Measurements from ENCODE around the gene AP3B1.

AP3B1 gene

DNA sequence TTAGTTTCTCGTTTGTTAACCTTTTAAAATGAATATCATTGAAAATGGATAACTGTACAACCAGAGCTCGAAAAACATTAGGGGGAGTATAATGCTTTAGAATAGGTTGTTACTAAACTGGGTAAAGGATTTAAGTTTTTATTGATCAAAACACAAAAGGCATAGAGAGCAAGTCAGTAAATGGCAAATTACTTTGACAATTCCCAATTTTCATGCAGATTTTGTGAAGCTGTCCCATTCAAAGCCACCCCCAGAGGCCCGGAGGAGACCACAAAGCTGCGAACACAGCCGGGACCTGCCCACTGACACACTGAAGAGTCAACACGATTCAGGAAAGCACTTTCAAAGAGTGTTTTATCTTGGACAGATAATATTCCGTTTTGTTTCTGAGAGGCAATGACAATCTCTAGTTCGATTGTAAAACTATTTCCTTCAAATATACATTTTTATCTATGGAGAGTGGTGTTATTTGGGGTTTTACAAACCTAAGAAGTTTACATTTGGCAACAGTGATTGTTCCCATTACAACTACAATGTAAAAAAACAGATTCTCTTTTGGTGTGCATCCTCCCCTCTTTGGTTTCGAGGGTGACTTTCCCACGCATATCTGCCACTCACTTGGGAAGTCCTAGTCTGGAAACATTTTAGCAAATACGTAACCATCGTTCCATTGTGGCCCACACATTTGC, 335.7 kb downstream of the AP3B1 start:
- Histone ChIP-seq H3K4me3 (replicated peaks; ENCODE audit: low read depth, low read length) (no peak overlapping the region), H3K36me3 (ENCODE audit: control insufficient read depth, insufficient read depth, low read length) (no peaks in the 10 kb centered on the region), H3K27me3 (replicated peaks; ENCODE audit: control insufficient read depth, insufficient read depth, low read length) (no peaks in the 10 kb centered on the region)
- no peak for DNase-seq (ENCODE audit: extremely low read depth, insufficient read length)
- TF ChIP-seq, protein P1, sequence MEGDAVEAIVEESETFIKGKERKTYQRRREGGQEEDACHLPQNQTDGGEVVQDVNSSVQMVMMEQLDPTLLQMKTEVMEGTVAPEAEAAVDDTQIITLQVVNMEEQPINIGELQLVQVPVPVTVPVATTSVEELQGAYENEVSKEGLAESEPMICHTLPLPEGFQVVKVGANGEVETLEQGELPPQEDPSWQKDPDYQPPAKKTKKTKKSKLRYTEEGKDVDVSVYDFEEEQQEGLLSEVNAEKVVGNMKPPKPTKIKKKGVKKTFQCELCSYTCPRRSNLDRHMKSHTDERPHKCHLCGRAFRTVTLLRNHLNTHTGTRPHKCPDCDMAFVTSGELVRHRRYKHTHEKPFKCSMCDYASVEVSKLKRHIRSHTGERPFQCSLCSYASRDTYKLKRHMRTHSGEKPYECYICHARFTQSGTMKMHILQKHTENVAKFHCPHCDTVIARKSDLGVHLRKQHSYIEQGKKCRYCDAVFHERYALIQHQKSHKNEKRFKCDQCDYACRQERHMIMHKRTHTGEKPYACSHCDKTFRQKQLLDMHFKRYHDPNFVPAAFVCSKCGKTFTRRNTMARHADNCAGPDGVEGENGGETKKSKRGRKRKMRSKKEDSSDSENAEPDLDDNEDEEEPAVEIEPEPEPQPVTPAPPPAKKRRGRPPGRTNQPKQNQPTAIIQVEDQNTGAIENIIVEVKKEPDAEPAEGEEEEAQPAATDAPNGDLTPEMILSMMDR (IDR thresholded peaks at IDR 0.05; ENCODE audit: insufficient read depth, low read length, poor library complexity, severe bottlenecking), result no peak

DNA sequence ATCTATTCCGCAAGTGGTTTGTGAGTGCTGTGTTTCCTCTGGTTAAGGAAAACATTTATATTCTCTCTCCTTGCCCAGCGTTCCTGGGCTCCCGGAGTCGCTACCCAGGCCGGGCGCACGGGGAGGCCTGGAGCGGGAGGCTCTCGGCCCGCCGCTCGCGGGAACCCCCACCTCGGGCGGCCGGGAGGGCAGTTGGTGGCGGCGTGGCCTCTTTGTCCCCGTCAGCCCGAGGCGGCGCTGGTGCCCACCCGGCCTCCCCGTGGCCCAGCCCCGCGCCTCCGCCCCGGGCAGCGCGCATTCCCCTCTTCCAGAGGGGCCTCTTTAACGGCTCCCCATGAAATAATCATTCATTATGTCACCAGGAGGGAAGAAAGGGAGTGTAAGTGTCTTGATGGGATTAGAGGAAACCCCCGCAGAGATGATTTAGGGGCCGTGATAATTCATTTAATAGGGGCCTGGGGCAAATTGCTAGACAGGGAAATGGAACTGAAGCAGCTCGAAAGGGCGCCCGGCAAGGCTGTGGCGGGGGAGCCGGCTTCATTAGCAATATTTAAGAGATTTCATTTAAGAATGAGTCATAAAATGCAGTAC, 336.5 kb downstream of the AP3B1 start:
- Histone ChIP-seq H3K27me3 (replicated peaks; ENCODE audit: control insufficient read depth, insufficient read depth, low read length) (no peaks in the 10 kb centered on the region), H3K4me3 (replicated peaks; ENCODE audit: low read depth, low read length) (no peak overlapping the region)
- no peak for DNase-seq (ENCODE audit: extremely low read depth, insufficient read length)

DNA sequence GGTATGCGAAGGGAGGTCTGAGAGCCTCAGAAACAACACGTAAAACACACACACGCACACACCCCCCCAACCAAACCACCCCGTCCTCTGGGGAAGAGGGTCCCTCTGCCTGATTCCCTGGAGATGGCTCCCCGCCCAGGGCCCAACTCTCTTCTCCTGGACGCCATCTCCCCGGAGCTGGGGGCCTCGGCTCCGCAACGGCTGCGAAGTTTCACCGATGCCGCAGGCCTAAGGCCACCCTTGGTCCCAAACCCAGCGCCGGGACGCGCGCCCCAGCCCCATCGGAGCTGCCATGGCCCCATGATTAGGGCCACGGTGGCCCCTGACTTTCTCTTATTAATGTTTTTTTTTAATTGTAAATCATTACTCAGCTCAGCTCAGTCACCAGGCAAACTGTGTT, 337.0 kb downstream of the AP3B1 start:
- TF ChIP-seq, protein P1 (IDR thresholded peaks at IDR 0.05; ENCODE audit: insufficient read depth, low read length, poor library complexity, severe bottlenecking), result no peak
- DNase-seq (ENCODE audit: extremely low read depth, insufficient read length), result no peak
- no peak overlapping the region for H3K4me3 ChIP-seq (replicated peaks; ENCODE audit: low read depth, low read length)

More for the DNA sequence above, 336.5 kb downstream of the AP3B1 start:
- H3K36me3 ChIP-seq (ENCODE audit: control insufficient read depth, insufficient read depth, low read length), result no peaks in the 10 kb centered on the region
- TF ChIP-seq, protein P1 (IDR thresholded peaks at IDR 0.05; ENCODE audit: insufficient read depth, low read length, poor library complexity, severe bottlenecking), result no peak

DNA sequence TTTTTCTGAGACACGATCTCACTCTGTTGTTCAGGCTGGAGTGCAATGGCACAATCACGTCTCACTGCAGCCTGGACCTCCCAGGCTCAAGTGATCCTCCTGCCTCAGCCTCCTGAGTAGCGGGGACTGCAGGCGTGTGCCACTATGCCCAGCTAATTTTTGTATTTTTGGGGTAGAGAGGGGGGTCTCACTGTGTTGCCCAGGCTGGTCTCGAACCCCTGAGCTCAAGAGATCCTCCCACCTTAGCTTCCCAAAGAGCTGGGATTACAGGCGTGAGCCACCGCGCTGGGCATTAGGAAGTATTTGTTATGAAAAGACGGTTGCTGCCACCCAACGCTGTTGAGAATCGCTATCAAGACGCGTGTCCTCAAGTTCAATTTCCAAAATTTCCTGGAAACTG, 337.4 kb downstream of the AP3B1 start:
- no peak for DNase-seq (ENCODE audit: extremely low read depth, insufficient read length)
- Histone ChIP-seq H3K36me3 (ENCODE audit: control insufficient read depth, insufficient read depth, low read length) (no peaks in the 10 kb centered on the region), H3K27me3 (replicated peaks; ENCODE audit: control insufficient read depth, insufficient read depth, low read length) (no peaks in the 10 kb centered on the region), H3K4me3 (replicated peaks; ENCODE audit: low read depth, low read length) (no peak overlapping the region)
- TF ChIP-seq, protein P1 (IDR thresholded peaks at IDR 0.05; ENCODE audit: insufficient read depth, low read length, poor library complexity, severe bottlenecking), result no peak

More for the DNA sequence above, 337.0 kb downstream of the AP3B1 start:
- H3K27me3 ChIP-seq (replicated peaks; ENCODE audit: control insufficient read depth, insufficient read depth, low read length), result no peaks in the 10 kb centered on the region
- H3K36me3 ChIP-seq (ENCODE audit: control insufficient read depth, insufficient read depth, low read length), result no peaks in the 10 kb centered on the region

DNA sequence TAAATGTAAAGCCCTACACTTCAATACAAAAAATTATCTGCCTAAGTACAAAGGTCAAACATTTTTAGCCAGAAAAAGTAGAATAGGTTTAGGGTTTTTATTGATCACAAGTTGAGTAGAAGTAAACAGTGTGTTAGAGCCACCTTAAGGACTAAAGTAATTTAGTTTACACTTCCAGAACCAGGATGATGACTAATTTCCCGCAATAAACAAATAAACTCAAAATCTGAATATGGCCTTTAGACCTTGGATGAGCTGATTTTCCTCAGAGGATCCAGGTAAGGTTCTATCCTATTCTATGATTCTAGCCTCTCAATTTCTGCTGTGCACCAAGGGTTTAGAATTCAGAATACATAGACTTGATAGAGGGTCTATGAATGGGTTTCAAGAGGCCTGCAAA, 338.9 kb downstream of the AP3B1 start:
- DNase-seq (ENCODE audit: extremely low read depth, insufficient read length), result no peak
- Histone ChIP-seq H3K4me3 (replicated peaks; ENCODE audit: low read depth, low read length) (no peak overlapping the region), H3K36me3 (ENCODE audit: control insufficient read depth, insufficient read depth, low read length) (no peaks in the 10 kb centered on the region), H3K27me3 (replicated peaks; ENCODE audit: control insufficient read depth, insufficient read depth, low read length) (no peaks in the 10 kb centered on the region)
- TF ChIP-seq, protein P1 (IDR thresholded peaks at IDR 0.05; ENCODE audit: insufficient read depth, low read length, poor library complexity, severe bottlenecking), result no peak

Data from GM06990 (cell line).